Spleen (tissue), 7 donors: Measurements from ENCODE around the gene COA1.

Experiments used
- POLR2AphosphoS5 ChIP-seq, 3 donors: sonication (generic); formaldehyde crosslinking; IDR thresholded peaks; one replicate each; pipeline ENCODE4 v1.5.1; 2017; ENCODE audit warnings: antibody characterized with exemption in 3 of 3
- TF ChIP-seq, protein P1 (sequence below), 11 experiments: fragments of 200-600 bp in 7 of 11; fragments of 450-650 bp in 4 of 11; sonication (generic) in 4 of 11; IDR thresholded peaks in 8 of 11; conservative IDR thresholded peaks in 3 of 11; 1 replicate in 7 of 11; 2 replicates in 4 of 11; pipeline versions ENCODE4 v1.4.0 to v1.8.0; 2016 to 2021; ENCODE audit warnings: antibody characterized with exemption in 11 of 11, inconsistent platforms in 4 of 11, mild to moderate bottlenecking in 1 of 11
- donor health status: DM: no; HTN: no; CAD: no; lungs with moderate emphysema.
- donor health status: DM: no; HTN: no; CAD: no.
- donor health status: DM: no; HTN: no; CAD: no.

GRCh38 chr7:43686991-43687390 lies 42.3 kb downstream of the COA1 start:
- TF ChIP-seq, protein P1, sequence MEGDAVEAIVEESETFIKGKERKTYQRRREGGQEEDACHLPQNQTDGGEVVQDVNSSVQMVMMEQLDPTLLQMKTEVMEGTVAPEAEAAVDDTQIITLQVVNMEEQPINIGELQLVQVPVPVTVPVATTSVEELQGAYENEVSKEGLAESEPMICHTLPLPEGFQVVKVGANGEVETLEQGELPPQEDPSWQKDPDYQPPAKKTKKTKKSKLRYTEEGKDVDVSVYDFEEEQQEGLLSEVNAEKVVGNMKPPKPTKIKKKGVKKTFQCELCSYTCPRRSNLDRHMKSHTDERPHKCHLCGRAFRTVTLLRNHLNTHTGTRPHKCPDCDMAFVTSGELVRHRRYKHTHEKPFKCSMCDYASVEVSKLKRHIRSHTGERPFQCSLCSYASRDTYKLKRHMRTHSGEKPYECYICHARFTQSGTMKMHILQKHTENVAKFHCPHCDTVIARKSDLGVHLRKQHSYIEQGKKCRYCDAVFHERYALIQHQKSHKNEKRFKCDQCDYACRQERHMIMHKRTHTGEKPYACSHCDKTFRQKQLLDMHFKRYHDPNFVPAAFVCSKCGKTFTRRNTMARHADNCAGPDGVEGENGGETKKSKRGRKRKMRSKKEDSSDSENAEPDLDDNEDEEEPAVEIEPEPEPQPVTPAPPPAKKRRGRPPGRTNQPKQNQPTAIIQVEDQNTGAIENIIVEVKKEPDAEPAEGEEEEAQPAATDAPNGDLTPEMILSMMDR (IDR thresholded peaks at IDR 0.05 in 8 of 11, conservative IDR thresholded peaks at IDR 0.05 in 3 of 11), result no peak
- TF ChIP-seq POLR2AphosphoS5 (IDR thresholded peaks at IDR 0.05), result no peak
